SK-N-SH treated with all-trans-retinoic acid at 6 μM for 48 hours (cell line): ENCODE results near the gene SIRPB1.

Experiments used
- BACH2 ChIP-seq: fragments of 250-450 bp; sonication (Bioruptor Pico); IDR thresholded peaks from 2 replicates; pipeline ENCODE4 v1.9.0; 2021; ENCODE audit warnings: mild to moderate bottlenecking, borderline replicate concordance
- CREB5 ChIP-seq: fragments of 250-450 bp; sonication (Bioruptor Pico); IDR thresholded peaks from 2 replicates; pipeline ENCODE4 v1.5.1; 2020; ENCODE audit warnings: low read depth, mild to moderate bottlenecking, moderate library complexity
- CSDC2 ChIP-seq: fragments of 250-450 bp; sonication (Bioruptor Pico); IDR thresholded peaks from 2 replicates; pipeline ENCODE4 v1.5.0; 2020; ENCODE audit warnings: mild to moderate bottlenecking, moderate library complexity
- CSRNP3 ChIP-seq: fragments of 250-450 bp; sonication (Bioruptor Pico); IDR thresholded peaks from 2 replicates; pipeline ENCODE4 v1.5.1; 2021; ENCODE audit warnings: mild to moderate bottlenecking, moderate library complexity
- GLIS3 ChIP-seq: fragments of 250-450 bp; sonication (Bioruptor Pico); IDR thresholded peaks from 2 replicates; pipeline ENCODE4 v1.5.0; 2020; ENCODE audit warnings: mild to moderate bottlenecking, moderate library complexity
- ISL1 ChIP-seq: fragments of 250-450 bp; sonication (Bioruptor Pico); IDR thresholded peaks from 2 replicates; pipeline ENCODE4 v2.1.2; 2022; ENCODE audit warnings: mild to moderate bottlenecking, moderate library complexity
- PPARA ChIP-seq: fragments of 250-450 bp; sonication (Bioruptor Pico); IDR thresholded peaks from 2 replicates; pipeline ENCODE4 v1.5.0; 2020; ENCODE audit warnings: mild to moderate bottlenecking, borderline replicate concordance
- RARB ChIP-seq: fragments of 250-450 bp; sonication (Bioruptor Pico); IDR thresholded peaks from 2 replicates; pipeline ENCODE4 v1.8.0; 2021; ENCODE audit warnings: mild to moderate bottlenecking, moderate library complexity
- SNAI2 ChIP-seq: fragments of 250-450 bp; sonication (Bioruptor Pico); IDR thresholded peaks from 2 replicates; pipeline ENCODE4 v1.5.0; 2020; ENCODE audit warnings: mild to moderate bottlenecking, moderate library complexity
- ZC3H10 ChIP-seq: fragments of 250-450 bp; sonication (Bioruptor Pico); IDR thresholded peaks from 2 replicates; pipeline ENCODE4 v1.5.1; 2021; ENCODE audit warnings: mild to moderate bottlenecking, moderate library complexity
- ZNF70 ChIP-seq: fragments of 450-650 bp; formaldehyde crosslinking; IDR thresholded peaks from 2 replicates; pipeline ENCODE4 v1.5.0; 2020; ENCODE audit warnings: mild to moderate bottlenecking, moderate library complexity
- ZNF8 ChIP-seq: fragments of 450-650 bp; formaldehyde crosslinking; IDR thresholded peaks from 2 replicates; pipeline ENCODE4 v1.5.0; 2020; ENCODE audit warnings: mild to moderate bottlenecking, moderate library complexity

GRCh38 chr20:1666802-1667201 is 47.0 kb upstream of the SIRPB1 start:
- TF ChIP-seq ZC3H10 (CRISPR knock-in tag) (no peak), RARB (CRISPR knock-in tag) (no peak), ISL1 (no peak), BACH2 (CRISPR knock-in tag) (no peak), CREB5 (CRISPR knock-in tag) (no peak), GLIS3 (CRISPR knock-in tag) (no peak), CSRNP3 (CRISPR knock-in tag) (no peak), ZNF70 (CRISPR knock-in tag) (no peak), ZNF8 (no peak), SNAI2 (no peak), PPARA (CRISPR knock-in tag) (no peak), CSDC2 (CRISPR knock-in tag) (no peak)
